HEK293 (cell line): ENCODE results near the gene MND1.

Experiments
- CTCF ChIA-PET: fragments of 350-600 bp; formaldehyde crosslinking; extraction: SDS; loops from one replicate; lab custom pipeline; 2021; ENCODE audit warnings: antibody characterized with exemption; lab: Yijun Ruan, JAX
- POLR2A ChIA-PET: fragments of 300-600 bp; formaldehyde crosslinking; extraction: SDS; loops from one replicate; lab custom pipeline; 2020; ENCODE audit warnings: antibody characterized with exemption, inconsistent platforms; lab: Yijun Ruan, JAX
- H3K27ac ChIP-seq: fragments of 200-500 bp; sonication (Bioruptor generic); 2 replicates; pipeline ENCODE4 v1.5.1; 2014; ENCODE audit warnings: low read depth, low read length, control low read depth, inconsistent platforms; ENCODE audit errors: extremely low read depth
- H3K36me3 ChIP-seq, 2 experiments: fragments of 200-500 bp in 1 of 2; sonication (Bioruptor generic) in 1 of 2; 1 replicate in 1 of 2; 2 replicates in 1 of 2; pipeline ENCODE4 v1.5.1; 2014 to 2017; ENCODE audit warnings: inconsistent platforms in 2 of 2, low read length in 2 of 2; ENCODE audit not compliant: control insufficient read depth in 2 of 2, insufficient read depth in 1 of 2
- H3K4me1 ChIP-seq: fragments of 200-500 bp; sonication (Bioruptor generic); 2 replicates; pipeline ENCODE4 v1.5.1; 2014; ENCODE audit warnings: mild to moderate bottlenecking, low read length, inconsistent platforms; ENCODE audit not compliant: control insufficient read depth, insufficient read depth
- H3K4me3 ChIP-seq: 2 replicates; pipeline ENCODE4 v1.5.1; 2011; ENCODE audit warnings: low read depth, mild to moderate bottlenecking, control low read depth, low read length, moderate library complexity
- H3K9me3 ChIP-seq: fragments of 200-500 bp; sonication (Bioruptor generic); 2 replicates; pipeline ENCODE4 v1.5.1; 2014; ENCODE audit warnings: low read depth, low read length, inconsistent platforms; ENCODE audit not compliant: control insufficient read depth, insufficient read depth
- FEZF1 ChIP-seq: fragments of 450-650 bp; formaldehyde crosslinking; IDR thresholded peaks from 2 replicates; pipeline ENCODE4 v1.5.1; 2016; ENCODE audit warnings: missing biosample characterization, missing genetic modification characterization
- KLF8 ChIP-seq: fragments of 450-650 bp; formaldehyde crosslinking; IDR thresholded peaks from 2 replicates; pipeline ENCODE4 v1.5.1; 2016; ENCODE audit warnings: missing biosample characterization, missing genetic modification characterization
- MZF1 ChIP-seq: fragments of 450-650 bp; formaldehyde crosslinking; IDR thresholded peaks from 2 replicates; pipeline ENCODE4 v1.5.1; 2017; ENCODE audit warnings: missing biosample characterization, missing genetic modification characterization, borderline replicate concordance
- ZFHX2 ChIP-seq: fragments of 450-650 bp; formaldehyde crosslinking; conservative IDR thresholded peaks from 2 replicates; pipeline ENCODE4 v1.5.1; 2016; ENCODE audit warnings: missing biosample characterization, missing genetic modification characterization
- ZNF121 ChIP-seq: fragments of 450-650 bp; formaldehyde crosslinking; IDR thresholded peaks from 2 replicates; pipeline ENCODE4 v1.5.1; 2016; ENCODE audit warnings: missing biosample characterization, missing genetic modification characterization
- ZNF266 ChIP-seq: fragments of 450-650 bp; formaldehyde crosslinking; IDR thresholded peaks from 2 replicates; pipeline ENCODE4 v1.5.1; 2016; ENCODE audit warnings: missing biosample characterization, missing genetic modification characterization, low read depth
- ZNF302 ChIP-seq: fragments of 450-650 bp; formaldehyde crosslinking; IDR thresholded peaks from 2 replicates; pipeline ENCODE4 v1.5.1; 2016; ENCODE audit warnings: missing biosample characterization, missing genetic modification characterization, low read depth
- ZNF354C ChIP-seq: fragments of 450-650 bp; formaldehyde crosslinking; IDR thresholded peaks from 2 replicates; pipeline ENCODE4 v1.5.1; 2016; ENCODE audit warnings: missing biosample characterization, missing genetic modification characterization, low read depth, borderline replicate concordance
- ZNF391 ChIP-seq: fragments of 450-650 bp; formaldehyde crosslinking; IDR thresholded peaks from 2 replicates; pipeline ENCODE4 v1.5.1; 2016; ENCODE audit warnings: low read depth, missing biosample characterization, missing genetic modification characterization, borderline replicate concordance
- ZNF416 ChIP-seq: fragments of 450-650 bp; formaldehyde crosslinking; IDR thresholded peaks from 2 replicates; pipeline ENCODE4 v1.5.1; 2016; ENCODE audit warnings: missing biosample characterization, missing genetic modification characterization
- ZNF660 ChIP-seq: fragments of 450-650 bp; IDR thresholded peaks from 2 replicates; pipeline ENCODE4 v1.5.1; 2018; ENCODE audit warnings: missing biosample characterization, mild to moderate bottlenecking, missing genetic modification characterization
- ZNF707 ChIP-seq: fragments of 450-650 bp; formaldehyde crosslinking; IDR thresholded peaks from 2 replicates; pipeline ENCODE4 v1.5.1; 2016; ENCODE audit warnings: missing biosample characterization, missing genetic modification characterization
- ZNF791 ChIP-seq: fragments of 450-650 bp; formaldehyde crosslinking; IDR thresholded peaks from 2 replicates; pipeline ENCODE4 v1.5.1; 2016; ENCODE audit warnings: missing biosample characterization, missing genetic modification characterization
- ZNF830 ChIP-seq: fragments of 450-650 bp; IDR thresholded peaks from 2 replicates; pipeline ENCODE4 v1.5.0; 2018; ENCODE audit warnings: missing biosample characterization, missing genetic modification characterization, low read depth, mild to moderate bottlenecking, moderate library complexity
- TF ChIP-seq, protein P1 (sequence below): fragments of 450-650 bp; formaldehyde crosslinking; IDR thresholded peaks from 2 replicates; pipeline ENCODE4 v1.5.1; 2016; ENCODE audit warnings: missing biosample characterization, missing genetic modification characterization
- TF ChIP-seq, protein P2 (sequence below): fragments of 450-650 bp; formaldehyde crosslinking; IDR thresholded peaks from 2 replicates; pipeline ENCODE4 v1.5.1; 2016; ENCODE audit warnings: missing biosample characterization, missing genetic modification characterization
- TF ChIP-seq, protein P3 (sequence below): fragments of 450-650 bp; formaldehyde crosslinking; IDR thresholded peaks from 2 replicates; pipeline ENCODE4 v1.5.1; 2016; ENCODE audit warnings: missing biosample characterization, missing genetic modification characterization
- TF ChIP-seq, protein P4 (sequence below): fragments of 450-650 bp; formaldehyde crosslinking; IDR thresholded peaks from 2 replicates; pipeline ENCODE4 v1.5.1; 2016; ENCODE audit warnings: missing biosample characterization, missing genetic modification characterization
- TF ChIP-seq, protein P5 (sequence below): fragments of 450-650 bp; formaldehyde crosslinking; IDR thresholded peaks from 2 replicates; pipeline ENCODE4 v1.5.1; 2016; ENCODE audit warnings: missing biosample characterization, missing genetic modification characterization
- TF ChIP-seq, protein P6 (sequence below): fragments of 450-650 bp; formaldehyde crosslinking; IDR thresholded peaks from 2 replicates; pipeline ENCODE4 v1.5.1; 2016; ENCODE audit warnings: missing biosample characterization, missing genetic modification characterization
- TF ChIP-seq, protein P7 (sequence below): fragments of 450-650 bp; formaldehyde crosslinking; IDR thresholded peaks from 2 replicates; pipeline ENCODE4 v1.5.1; 2016; ENCODE audit warnings: missing biosample characterization, missing genetic modification characterization, low read depth
- TF ChIP-seq, protein P8 (sequence below): fragments of 450-650 bp; formaldehyde crosslinking; IDR thresholded peaks from 2 replicates; pipeline ENCODE4 v1.5.1; 2016; ENCODE audit warnings: missing biosample characterization, missing genetic modification characterization

MND1 gene

DNA sequence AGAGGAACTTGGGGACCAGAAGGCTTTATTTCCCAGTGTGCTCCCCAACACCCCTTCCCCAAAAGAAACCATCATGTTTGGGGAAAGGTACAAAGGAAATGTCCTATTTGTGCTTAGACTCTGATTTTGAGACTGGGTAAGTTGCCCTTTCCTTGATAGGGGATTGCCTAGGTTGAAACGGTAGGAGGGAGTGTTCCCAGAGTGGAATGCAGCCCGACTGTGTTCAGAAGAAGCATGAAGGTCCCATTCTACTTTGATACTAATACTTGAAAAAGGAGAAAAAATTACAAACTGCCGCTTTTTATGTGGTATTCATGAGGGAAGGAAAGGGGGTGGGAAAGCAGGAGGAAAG, 89.2 kb downstream of the MND1 start:
- ChIA-PET POLR2A (no interaction called here), CTCF (interaction anchor here (0.6 to 1.3 kb wide), 6 partner anchors 10 to 289 kb away, joined by 3 to 5 read pairs (median 4); no protein-coding TSS in a partner anchor)
- no peak overlapping the region for H3K4me3 ChIP-seq
- H3K36me3 ChIP-seq: no peaks in the 10 kb centered on the region
- TF ChIP-seq, protein P1, sequence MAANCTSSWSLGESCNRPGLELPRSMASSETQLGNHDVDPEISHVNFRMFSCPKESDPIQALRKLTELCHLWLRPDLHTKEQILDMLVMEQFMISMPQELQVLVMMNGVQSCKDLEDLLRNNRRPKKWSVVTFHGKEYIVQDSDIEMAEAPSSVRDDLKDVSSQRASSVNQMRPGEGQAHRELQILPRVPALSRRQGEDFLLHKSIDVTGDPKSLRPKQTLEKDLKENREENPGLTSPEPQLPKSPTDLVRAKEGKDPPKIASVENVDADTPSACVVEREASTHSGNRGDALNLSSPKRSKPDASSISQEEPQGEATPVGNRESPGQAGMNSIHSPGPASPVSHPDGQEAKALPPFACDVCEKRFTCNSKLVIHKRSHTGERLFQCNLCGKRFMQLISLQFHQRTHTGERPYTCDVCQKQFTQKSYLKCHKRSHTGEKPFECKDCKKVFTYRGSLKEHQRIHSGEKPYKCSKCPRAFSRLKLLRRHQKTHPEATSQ (tag by site-specific recombination): no peak
- TF ChIP-seq ZFHX2 (tag by site-specific recombination) (no peak), ZNF302 (tag by site-specific recombination) (no peak), KLF8 (tag by site-specific recombination) (no peak), ZNF707 (no peak), ZNF791 (tag by site-specific recombination) (no peak), ZNF391 (tag by site-specific recombination) (no peak), ZNF354C (no peak), FEZF1 (tag by site-specific recombination) (no peak), ZNF266 (no peak)
- TF ChIP-seq, protein P2, sequence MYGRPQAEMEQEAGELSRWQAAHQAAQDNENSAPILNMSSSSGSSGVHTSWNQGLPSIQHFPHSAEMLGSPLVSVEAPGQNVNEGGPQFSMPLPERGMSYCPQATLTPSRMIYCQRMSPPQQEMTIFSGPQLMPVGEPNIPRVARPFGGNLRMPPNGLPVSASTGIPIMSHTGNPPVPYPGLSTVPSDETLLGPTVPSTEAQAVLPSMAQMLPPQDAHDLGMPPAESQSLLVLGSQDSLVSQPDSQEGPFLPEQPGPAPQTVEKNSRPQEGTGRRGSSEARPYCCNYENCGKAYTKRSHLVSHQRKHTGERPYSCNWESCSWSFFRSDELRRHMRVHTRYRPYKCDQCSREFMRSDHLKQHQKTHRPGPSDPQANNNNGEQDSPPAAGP (tag by site-specific recombination): no peak
- TF ChIP-seq, protein P3, sequence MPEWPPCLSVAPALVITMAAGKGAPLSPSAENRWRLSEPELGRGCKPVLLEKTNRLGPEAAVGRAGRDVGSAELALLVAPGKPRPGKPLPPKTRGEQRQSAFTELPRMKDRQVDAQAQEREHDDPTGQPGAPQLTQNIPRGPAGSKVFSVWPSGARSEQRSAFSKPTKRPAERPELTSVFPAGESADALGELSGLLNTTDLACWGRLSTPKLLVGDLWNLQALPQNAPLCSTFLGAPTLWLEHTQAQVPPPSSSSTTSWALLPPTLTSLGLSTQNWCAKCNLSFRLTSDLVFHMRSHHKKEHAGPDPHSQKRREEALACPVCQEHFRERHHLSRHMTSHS (tag by site-specific recombination): no peak
- TF ChIP-seq, all 188 proteins: peak for 0
- Histone ChIP-seq H3K27ac (no peak overlapping the region), H3K4me1 (no peaks in the 10 kb centered on the region), H3K9me3 (no peaks in the 10 kb centered on the region)

DNA sequence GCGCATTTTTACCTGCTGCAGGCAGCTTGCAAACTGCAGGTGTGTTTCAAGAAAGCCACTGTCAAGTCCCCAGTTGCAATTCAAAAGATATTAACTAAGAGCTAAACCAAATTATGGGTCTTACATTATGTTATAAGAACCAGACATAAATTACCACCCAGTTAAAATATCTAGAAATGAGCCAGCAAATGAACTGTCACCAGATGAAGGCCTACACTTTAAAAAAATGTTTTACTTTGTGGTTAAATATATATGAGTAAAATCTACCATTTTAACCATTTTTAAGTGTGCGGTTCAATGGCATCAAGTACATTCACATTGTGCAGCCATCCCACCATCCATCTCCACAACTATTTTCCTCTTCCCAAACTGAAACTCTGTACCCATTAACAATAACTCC, 89.7 kb downstream of the MND1 start:
- ChIA-PET CTCF (interaction anchor here (0.7 to 0.9 kb wide), 2 partner anchors 10 to 140 kb away, joined by 3 to 4 read pairs; no protein-coding TSS in a partner anchor), POLR2A (no interaction called here)
- Histone ChIP-seq H3K4me1 (no peaks in the 10 kb centered on the region), H3K27ac (no peak overlapping the region), H3K36me3 (no peaks in the 10 kb centered on the region), H3K4me3 (no peak overlapping the region), H3K9me3 (no peaks in the 10 kb centered on the region)
- TF ChIP-seq ZNF660 (tag by site-specific recombination) (no peak), ZNF416 (no peak), MZF1 (no peak), ZNF121 (tag by site-specific recombination) (no peak), ZNF707 (no peak), ZNF830 (no peak)
- TF ChIP-seq, protein P4, sequence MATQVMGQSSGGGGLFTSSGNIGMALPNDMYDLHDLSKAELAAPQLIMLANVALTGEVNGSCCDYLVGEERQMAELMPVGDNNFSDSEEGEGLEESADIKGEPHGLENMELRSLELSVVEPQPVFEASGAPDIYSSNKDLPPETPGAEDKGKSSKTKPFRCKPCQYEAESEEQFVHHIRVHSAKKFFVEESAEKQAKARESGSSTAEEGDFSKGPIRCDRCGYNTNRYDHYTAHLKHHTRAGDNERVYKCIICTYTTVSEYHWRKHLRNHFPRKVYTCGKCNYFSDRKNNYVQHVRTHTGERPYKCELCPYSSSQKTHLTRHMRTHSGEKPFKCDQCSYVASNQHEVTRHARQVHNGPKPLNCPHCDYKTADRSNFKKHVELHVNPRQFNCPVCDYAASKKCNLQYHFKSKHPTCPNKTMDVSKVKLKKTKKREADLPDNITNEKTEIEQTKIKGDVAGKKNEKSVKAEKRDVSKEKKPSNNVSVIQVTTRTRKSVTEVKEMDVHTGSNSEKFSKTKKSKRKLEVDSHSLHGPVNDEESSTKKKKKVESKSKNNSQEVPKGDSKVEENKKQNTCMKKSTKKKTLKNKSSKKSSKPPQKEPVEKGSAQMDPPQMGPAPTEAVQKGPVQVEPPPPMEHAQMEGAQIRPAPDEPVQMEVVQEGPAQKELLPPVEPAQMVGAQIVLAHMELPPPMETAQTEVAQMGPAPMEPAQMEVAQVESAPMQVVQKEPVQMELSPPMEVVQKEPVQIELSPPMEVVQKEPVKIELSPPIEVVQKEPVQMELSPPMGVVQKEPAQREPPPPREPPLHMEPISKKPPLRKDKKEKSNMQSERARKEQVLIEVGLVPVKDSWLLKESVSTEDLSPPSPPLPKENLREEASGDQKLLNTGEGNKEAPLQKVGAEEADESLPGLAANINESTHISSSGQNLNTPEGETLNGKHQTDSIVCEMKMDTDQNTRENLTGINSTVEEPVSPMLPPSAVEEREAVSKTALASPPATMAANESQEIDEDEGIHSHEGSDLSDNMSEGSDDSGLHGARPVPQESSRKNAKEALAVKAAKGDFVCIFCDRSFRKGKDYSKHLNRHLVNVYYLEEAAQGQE (tag by site-specific recombination): no peak
- TF ChIP-seq, protein P5, sequence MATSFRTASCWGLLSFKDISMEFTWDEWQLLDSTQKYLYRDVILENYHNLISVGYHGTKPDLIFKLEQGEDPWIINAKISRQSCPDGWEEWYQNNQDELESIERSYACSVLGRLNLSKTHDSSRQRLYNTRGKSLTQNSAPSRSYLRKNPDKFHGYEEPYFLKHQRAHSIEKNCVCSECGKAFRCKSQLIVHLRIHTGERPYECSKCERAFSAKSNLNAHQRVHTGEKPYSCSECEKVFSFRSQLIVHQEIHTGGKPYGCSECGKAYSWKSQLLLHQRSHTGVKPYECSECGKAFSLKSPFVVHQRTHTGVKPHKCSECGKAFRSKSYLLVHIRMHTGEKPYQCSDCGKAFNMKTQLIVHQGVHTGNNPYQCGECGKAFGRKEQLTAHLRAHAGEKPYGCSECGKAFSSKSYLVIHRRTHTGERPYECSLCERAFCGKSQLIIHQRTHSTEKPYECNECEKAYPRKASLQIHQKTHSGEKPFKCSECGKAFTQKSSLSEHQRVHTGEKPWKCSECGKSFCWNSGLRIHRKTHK (tag by site-specific recombination): no peak
- TF ChIP-seq, protein P6, sequence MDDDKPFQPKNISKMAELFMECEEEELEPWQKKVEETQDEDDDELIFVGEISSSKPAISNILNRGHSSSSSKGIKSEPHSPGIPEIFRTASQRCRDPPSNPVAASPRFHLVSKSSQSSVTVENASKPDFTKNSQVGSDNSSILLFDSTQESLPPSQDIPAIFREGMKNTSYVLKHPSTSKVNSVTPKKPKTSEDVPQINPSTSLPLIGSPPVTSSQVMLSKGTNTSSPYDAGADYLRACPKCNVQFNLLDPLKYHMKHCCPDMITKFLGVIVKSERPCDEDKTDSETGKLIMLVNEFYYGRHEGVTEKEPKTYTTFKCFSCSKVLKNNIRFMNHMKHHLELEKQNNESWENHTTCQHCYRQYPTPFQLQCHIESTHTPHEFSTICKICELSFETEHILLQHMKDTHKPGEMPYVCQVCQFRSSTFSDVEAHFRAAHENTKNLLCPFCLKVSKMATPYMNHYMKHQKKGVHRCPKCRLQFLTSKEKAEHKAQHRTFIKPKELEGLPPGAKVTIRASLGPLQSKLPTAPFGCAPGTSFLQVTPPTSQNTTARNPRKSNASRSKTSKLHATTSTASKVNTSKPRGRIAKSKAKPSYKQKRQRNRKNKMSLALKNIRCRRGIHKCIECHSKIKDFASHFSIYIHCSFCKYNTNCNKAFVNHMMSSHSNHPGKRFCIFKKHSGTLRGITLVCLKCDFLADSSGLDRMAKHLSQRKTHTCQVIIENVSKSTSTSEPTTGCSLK: no peak
- TF ChIP-seq, protein P7, sequence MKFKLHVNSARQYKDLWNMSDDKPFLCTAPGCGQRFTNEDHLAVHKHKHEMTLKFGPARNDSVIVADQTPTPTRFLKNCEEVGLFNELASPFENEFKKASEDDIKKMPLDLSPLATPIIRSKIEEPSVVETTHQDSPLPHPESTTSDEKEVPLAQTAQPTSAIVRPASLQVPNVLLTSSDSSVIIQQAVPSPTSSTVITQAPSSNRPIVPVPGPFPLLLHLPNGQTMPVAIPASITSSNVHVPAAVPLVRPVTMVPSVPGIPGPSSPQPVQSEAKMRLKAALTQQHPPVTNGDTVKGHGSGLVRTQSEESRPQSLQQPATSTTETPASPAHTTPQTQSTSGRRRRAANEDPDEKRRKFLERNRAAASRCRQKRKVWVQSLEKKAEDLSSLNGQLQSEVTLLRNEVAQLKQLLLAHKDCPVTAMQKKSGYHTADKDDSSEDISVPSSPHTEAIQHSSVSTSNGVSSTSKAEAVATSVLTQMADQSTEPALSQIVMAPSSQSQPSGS (tag by site-specific recombination): no peak
- TF ChIP-seq, protein P8, sequence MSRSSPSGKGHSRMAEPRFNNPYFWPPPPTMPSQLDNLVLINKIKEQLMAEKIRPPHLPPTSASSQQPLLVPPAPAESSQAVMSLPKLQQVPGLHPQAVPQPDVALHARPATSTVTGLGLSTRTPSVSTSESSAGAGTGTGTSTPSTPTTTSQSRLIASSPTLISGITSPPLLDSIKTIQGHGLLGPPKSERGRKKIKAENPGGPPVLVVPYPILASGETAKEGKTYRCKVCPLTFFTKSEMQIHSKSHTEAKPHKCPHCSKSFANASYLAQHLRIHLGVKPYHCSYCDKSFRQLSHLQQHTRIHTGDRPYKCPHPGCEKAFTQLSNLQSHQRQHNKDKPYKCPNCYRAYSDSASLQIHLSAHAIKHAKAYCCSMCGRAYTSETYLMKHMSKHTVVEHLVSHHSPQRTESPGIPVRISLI (tag by site-specific recombination): no peak
